Measurements from ENCODE around the gene NPHP3. TPM values are rescaled to one million over a fixed set of nuclear protein-coding genes. Genes with fewer than 3 reads are reported as not detected.

Gene NPHP3
- total and polyA plus RNA-seq, 2 of the 4 experiments (the other 2 are of a cell fraction), result 19.9 to 21.3 TPM

DNA sequence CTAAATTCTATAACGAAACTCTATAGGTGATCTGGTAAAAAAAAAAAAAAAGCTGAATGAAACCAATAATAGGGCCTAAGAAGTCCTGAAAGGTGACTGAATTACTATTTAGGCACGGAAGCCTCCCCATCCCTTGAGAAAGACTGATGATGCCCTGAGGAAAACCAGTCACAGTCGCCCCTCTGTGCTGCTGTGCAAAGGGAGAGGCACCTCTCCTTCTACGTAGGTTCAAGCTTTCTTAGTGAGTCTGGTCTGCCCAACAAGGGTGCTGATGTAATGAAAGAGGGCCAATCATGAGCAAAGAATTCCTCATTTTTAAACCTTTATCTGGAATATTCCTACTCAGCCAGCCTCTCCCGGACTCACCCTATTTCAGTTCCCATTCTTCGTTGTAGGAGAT lies 11.9 kb downstream of the NPHP3 start:
- 90% methylated on average over 2 of the region's 6 CpGs; no CpG with 5 or more reads in 1 of the 2 experiments for WGBS, 2 experiments (ENCODE audit: extremely low coverage in 2 of 2, insufficient read length in 1 of 2)
- H2AK9ac ChIP-seq (replicated peaks; ENCODE audit: low read depth, low read length, poor library complexity), result no peak overlapping the region
- H3K4ac ChIP-seq (ENCODE audit: low read depth, low read length), result no peak overlapping the region
- no peaks in the 10 kb centered on the region for H3K27me3 ChIP-seq (ENCODE audit: control insufficient read depth, insufficient read depth, low read length)
- no peak overlapping the region for H3K4me3 ChIP-seq (ENCODE audit: insufficient read depth, low read depth, low read length)
- H4K8ac ChIP-seq (ENCODE audit: low read depth in 2 of 2, low read length in 2 of 2), result no peak overlapping the region
- peaks cover 27% of the 10 kb centered on the region for H3K36me3 ChIP-seq (ENCODE audit: control insufficient read depth, insufficient read depth, low read length)
- H3K9ac ChIP-seq (ENCODE audit: low read depth, low read length), result no peak overlapping the region
- POLR2A ChIA-PET (ENCODE audit: unreplicated experiment), result no interaction called here
- BruUV-seq (replicated peaks), result no TSS peak
- H3K4me1 ChIP-seq (ENCODE audit: control insufficient read depth, insufficient read depth, low read length), result no peaks in the 10 kb centered on the region
- H4K5ac ChIP-seq (ENCODE audit: low read depth, low read length), result no peak overlapping the region
- no peak overlapping the region for H3K14ac ChIP-seq (replicated peaks; ENCODE audit: low read depth, low read length)
- no peak overlapping the region for H2BK5ac ChIP-seq (ENCODE audit: low read depth, low read length, poor library complexity, severe bottlenecking)
- H3K9me1 ChIP-seq (ENCODE audit: insufficient read depth, low read length), result no peaks in the 10 kb centered on the region
- no peak overlapping the region for H2AK5ac ChIP-seq (ENCODE audit: low read depth, low read length)
- no peak overlapping the region for H2BK20ac ChIP-seq (ENCODE audit: low read depth, low read length)
- H3K9me3 ChIP-seq (ENCODE audit: control insufficient read depth, insufficient read depth, low read length), result no peaks in the 10 kb centered on the region
- CTCF ChIA-PET, result no interaction called here
- no peaks in the 10 kb centered on the region for H4K20me1 ChIP-seq (ENCODE audit: insufficient read depth, low read length)
- no peak overlapping the region for H3K23ac ChIP-seq (ENCODE audit: low read depth, low read length)
- no peak overlapping the region for H3K18ac ChIP-seq (ENCODE audit: low read depth, low read length)
- ATAC-seq (ENCODE audit: low read depth) (no peak), DNase-seq (no peak)
- H2BK120ac ChIP-seq (ENCODE audit: low read depth, low read length), result no peak overlapping the region
- H2BK15ac ChIP-seq (ENCODE audit: low read depth, low read length), result no peak overlapping the region
- TF ChIP-seq MAFK (IDR thresholded peaks at IDR 0.05; ENCODE audit: low read depth, low read length), result no peak
- no peak for TF ChIP-seq SMC3 (IDR thresholded peaks at IDR 0.05; ENCODE audit: low read depth, low read length)
- TF ChIP-seq, protein P1, sequence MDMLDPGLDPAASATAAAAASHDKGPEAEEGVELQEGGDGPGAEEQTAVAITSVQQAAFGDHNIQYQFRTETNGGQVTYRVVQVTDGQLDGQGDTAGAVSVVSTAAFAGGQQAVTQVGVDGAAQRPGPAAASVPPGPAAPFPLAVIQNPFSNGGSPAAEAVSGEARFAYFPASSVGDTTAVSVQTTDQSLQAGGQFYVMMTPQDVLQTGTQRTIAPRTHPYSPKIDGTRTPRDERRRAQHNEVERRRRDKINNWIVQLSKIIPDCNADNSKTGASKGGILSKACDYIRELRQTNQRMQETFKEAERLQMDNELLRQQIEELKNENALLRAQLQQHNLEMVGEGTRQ (IDR thresholded peaks at IDR 0.05; ENCODE audit: low read depth, low read length), result no peak
- peaks cover 13 to 26% of the 10 kb centered on the region in 2 experiments; a peak in 3 of 4 replicates for H3K79me1 ChIP-seq (ENCODE audit: low read depth in 1 of 2, low read length in 2 of 2)
- no peak overlapping the region for H3K27ac ChIP-seq (ENCODE audit: insufficient read depth, low read length)
- H4K91ac ChIP-seq (ENCODE audit: insufficient read depth, low read depth, low read length), result no peak overlapping the region
- no peak overlapping the region for H3K4me2 ChIP-seq (ENCODE audit: low read depth, low read length)
- in situ Hi-C loops (cut with MboI; ENCODE audit: low sequenced_read_pairs) (loop anchor here (25.0 kb wide), 1 partner anchor 902 kb away; no protein-coding TSS in a partner anchor), intact Hi-C loops (cut with micrococcal nuclease) (loop anchor here (5.0 kb wide), 1 partner anchor 33 kb away; no protein-coding TSS in a partner anchor), dilution Hi-C loops (cut with HindIII; ENCODE audit: low sequenced_read_pairs, unreplicated experiment) (no loop called here)
- H2AFZ ChIP-seq (replicated peaks; ENCODE audit: low read length, poor library complexity), result no peak overlapping the region
- no peak overlapping the region for H3K56ac ChIP-seq (ENCODE audit: extremely low read depth, insufficient read depth, low read length)
